Articular chondrocyte of knee joint (primary cell): ENCODE results near the gene MARK4. TPM values are rescaled to one million over a fixed set of nuclear protein-coding genes. Genes with fewer than 3 reads are reported as not detected.

Experiments
- total RNA-seq: library from RNA; depleted of rRNA; stranded (reverse); fragments of >200 nt; gene quantifications from 2 replicates; pipeline ENCODE4 v1.2.3, GENCODE V29; 2012

Gene MARK4
- total RNA-seq, result 12.0 and 14.0 TPM in 2 replicates

DNA sequence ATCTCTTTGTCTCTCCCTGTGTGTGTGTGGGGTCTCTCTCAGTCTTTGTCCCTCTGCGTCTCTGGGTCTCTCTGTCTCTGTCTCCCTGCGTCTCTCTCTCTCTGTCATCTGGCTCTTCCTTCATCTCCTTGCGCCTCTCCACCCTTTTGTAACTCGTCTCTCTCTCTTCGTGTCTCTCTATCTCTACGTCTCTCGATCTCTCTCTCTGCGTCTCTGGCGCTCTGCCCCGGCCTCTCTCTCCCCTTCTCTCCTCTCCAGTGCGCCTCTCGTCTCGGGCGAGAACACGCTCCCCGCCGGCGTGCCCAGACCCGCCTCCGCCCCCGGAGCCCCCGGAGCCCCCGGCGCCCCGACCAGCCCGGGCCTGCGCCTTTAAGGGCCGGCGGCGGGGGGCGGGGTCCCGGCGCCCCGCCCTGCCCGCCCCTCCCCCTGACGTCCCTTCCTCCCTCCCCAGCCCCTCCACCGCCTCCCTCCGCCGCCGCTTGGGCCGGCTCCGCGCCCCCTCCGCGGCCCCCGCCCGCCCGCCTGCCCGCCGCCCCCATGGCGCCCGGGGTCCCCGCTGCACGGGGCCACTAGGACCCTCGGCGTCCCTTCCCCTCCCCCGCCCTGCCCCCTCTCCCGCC, at the start of gene MARK4:
TSS of gene MARK4 (plus strand) at position 440 of the 620 bp plus-strand sequence. CDS start 318 bp downstream, outside the sequence.

DNA sequence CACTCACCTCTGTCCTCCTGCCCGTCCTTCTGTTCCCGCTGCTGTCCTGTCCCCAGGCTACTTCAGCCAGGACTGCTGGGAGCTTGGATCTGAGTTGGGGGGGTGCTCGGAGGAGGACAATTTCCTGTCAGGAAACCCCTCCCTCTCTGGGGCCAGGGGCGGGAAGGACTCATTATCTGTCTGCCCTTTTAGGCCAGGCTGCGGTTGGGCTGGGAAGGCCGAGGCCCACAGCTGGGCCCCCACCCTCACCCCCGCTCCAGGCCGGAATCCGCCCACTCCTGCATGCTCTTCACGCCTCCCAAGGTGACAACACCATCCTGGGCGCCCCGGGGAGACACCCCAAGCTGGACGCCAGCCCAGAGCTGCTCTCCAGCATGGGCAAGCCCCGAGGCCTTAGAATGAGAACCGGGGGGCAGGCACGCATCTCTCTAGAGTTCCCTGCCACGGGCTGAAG, 5.7 kb upstream of the MARK4 start, which contains the start of gene EXOC3L2:
TSS of gene EXOC3L2 (minus strand) at position 74 of the 454 bp plus-strand sequence. CDS start 6,362 bp downstream, outside the sequence.

GRCh38 chr19:45322744-45323281, 71.7 kb downstream of the MARK4 start, which contains the start of gene CKM:
CKM (minus strand) TSS chr19:45322875; CDS start chr19:45319713, 3,162 bp downstream.

GRCh38 chr19:45340232-45340898, 89.3 kb downstream of the MARK4 start, which contains the start of gene KLC3:
KLC3 (plus strand) TSS chr19:45340750; CDS start chr19:45345542, 4,792 bp downstream.

Other genes starting within 250 kb of the MARK4 start
- gene RELB, start 249.8 kb upstream of the MARK4 start, total RNA-seq, result 6.9 and 8.0 TPM in 2 replicates
- gene CLASRP, start 212.2 kb upstream of the MARK4 start, total RNA-seq, result 18.2 and 27.3 TPM in 2 replicates
- 0.11 TPM in 1 of 2 replicates, not detected in the other for gene ZNF296, start 174.8 kb upstream of the MARK4 start, total RNA-seq
- 13.2 and 20.1 TPM in 2 replicates for gene GEMIN7, start 172.0 kb upstream of the MARK4 start, total RNA-seq
- 24.0 and 24.6 TPM in 2 replicates for gene PPP1R37, start 158.1 kb upstream of the MARK4 start, total RNA-seq
- gene NKPD1, start 90.3 kb upstream of the MARK4 start, total RNA-seq, result under 0.01 TPM in 1 of 2 replicates, not detected in the other
- gene TRAPPC6A, start 73.0 kb upstream of the MARK4 start, total RNA-seq, result 7.7 and 8.4 TPM in 2 replicates
- 6.1 and 7.6 TPM in 2 replicates for gene BLOC1S3, start 72.5 kb upstream of the MARK4 start, total RNA-seq
- gene EXOC3L2, start 5.9 kb upstream of the MARK4 start, total RNA-seq, result under 0.01 TPM in 1 of 2 replicates, not detected in the other
- 0.11 TPM in 1 of 2 replicates, not detected in the other for gene CKM, start 71.6 kb downstream of the MARK4 start, total RNA-seq
- gene KLC3, start 89.5 kb downstream of the MARK4 start, total RNA-seq, result 0.11 and 0.26 TPM in 2 replicates
- gene ERCC2, start 119.3 kb downstream of the MARK4 start, total RNA-seq, result 29.7 and 32.8 TPM in 2 replicates
- 8.0 and 12.3 TPM in 2 replicates for gene PPP1R13L, start 153.8 kb downstream of the MARK4 start, total RNA-seq
- gene POLR1G, start 155.4 kb downstream of the MARK4 start, total RNA-seq, result 4.2 and 4.6 TPM in 2 replicates
- gene ERCC1, start 172.6 kb downstream of the MARK4 start, total RNA-seq, result 72.3 and 77.5 TPM in 2 replicates
- gene FOSB, start 216.7 kb downstream of the MARK4 start, total RNA-seq, result 0.39 and 26.6 TPM in 2 replicates
- gene RTN2, start 245.8 kb downstream of the MARK4 start, total RNA-seq, result 5.0 and 6.1 TPM in 2 replicates
- gene PPM1N, start 247.2 kb downstream of the MARK4 start, total RNA-seq, result 0.43 and 0.52 TPM in 2 replicates